ENCODE measurements around the gene EEF2K.

GRCh38 chr16:22210854-22211253 lies 4.8 kb downstream of the EEF2K start:
- TF ChIP-seq, protein P1, sequence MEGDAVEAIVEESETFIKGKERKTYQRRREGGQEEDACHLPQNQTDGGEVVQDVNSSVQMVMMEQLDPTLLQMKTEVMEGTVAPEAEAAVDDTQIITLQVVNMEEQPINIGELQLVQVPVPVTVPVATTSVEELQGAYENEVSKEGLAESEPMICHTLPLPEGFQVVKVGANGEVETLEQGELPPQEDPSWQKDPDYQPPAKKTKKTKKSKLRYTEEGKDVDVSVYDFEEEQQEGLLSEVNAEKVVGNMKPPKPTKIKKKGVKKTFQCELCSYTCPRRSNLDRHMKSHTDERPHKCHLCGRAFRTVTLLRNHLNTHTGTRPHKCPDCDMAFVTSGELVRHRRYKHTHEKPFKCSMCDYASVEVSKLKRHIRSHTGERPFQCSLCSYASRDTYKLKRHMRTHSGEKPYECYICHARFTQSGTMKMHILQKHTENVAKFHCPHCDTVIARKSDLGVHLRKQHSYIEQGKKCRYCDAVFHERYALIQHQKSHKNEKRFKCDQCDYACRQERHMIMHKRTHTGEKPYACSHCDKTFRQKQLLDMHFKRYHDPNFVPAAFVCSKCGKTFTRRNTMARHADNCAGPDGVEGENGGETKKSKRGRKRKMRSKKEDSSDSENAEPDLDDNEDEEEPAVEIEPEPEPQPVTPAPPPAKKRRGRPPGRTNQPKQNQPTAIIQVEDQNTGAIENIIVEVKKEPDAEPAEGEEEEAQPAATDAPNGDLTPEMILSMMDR (IDR thresholded peaks at IDR 0.05) = no peak
- no peak for TF ChIP-seq POLR2A (IDR thresholded peaks at IDR 0.05)

Data from thyroid gland (tissue), 4 donors.